Bronchial epithelial cell (primary cell): ENCODE data around the gene DUOX1. TPM values are rescaled to one million over a fixed set of nuclear protein-coding genes. Genes with fewer than 3 reads are reported as not detected.

Experiments used
- DNase-seq: peaks from one replicate; pipeline ENCODE4 v3.0.0-alpha.2; 2010; ENCODE audit warnings: low read depth
- FAIRE-seq: peaks from 2 replicates; lab custom pipeline; 2011; peaks lifted over from hg19 to GRCh38; lab: Jason Lieb, UNC
- H3K27me3 ChIP-seq: 2 replicates; pipeline ENCODE4 v1.5.1; 2011; ENCODE audit warnings: low read length; ENCODE audit not compliant: control insufficient read depth, insufficient read depth
- H3K36me3 ChIP-seq: 2 replicates; pipeline ENCODE4 v1.5.1; 2011; ENCODE audit warnings: low read length; ENCODE audit not compliant: control insufficient read depth, insufficient read depth
- H3K4me3 ChIP-seq: 2 replicates; pipeline ENCODE4 v1.5.1; 2011; ENCODE audit warnings: mild to moderate bottlenecking, low read depth, low read length, control low read depth
- total RNA-seq: library from RNA; depleted of rRNA; stranded (reverse); fragments of >200 nt; gene quantifications from 2 replicates; pipeline ENCODE4 v1.2.1, GENCODE V29; 2014
- TF ChIP-seq, protein P1 (sequence below): IDR thresholded peaks from 2 replicates; pipeline ENCODE4 v1.5.1; 2011; ENCODE audit warnings: mild to moderate bottlenecking, moderate library complexity, low read length, control low read depth, inconsistent platforms; ENCODE audit not compliant: insufficient read depth, severe bottlenecking

Gene DUOX1
- total RNA-seq, 1 donor from 2014 or later: 13.2 TPM

DNA sequence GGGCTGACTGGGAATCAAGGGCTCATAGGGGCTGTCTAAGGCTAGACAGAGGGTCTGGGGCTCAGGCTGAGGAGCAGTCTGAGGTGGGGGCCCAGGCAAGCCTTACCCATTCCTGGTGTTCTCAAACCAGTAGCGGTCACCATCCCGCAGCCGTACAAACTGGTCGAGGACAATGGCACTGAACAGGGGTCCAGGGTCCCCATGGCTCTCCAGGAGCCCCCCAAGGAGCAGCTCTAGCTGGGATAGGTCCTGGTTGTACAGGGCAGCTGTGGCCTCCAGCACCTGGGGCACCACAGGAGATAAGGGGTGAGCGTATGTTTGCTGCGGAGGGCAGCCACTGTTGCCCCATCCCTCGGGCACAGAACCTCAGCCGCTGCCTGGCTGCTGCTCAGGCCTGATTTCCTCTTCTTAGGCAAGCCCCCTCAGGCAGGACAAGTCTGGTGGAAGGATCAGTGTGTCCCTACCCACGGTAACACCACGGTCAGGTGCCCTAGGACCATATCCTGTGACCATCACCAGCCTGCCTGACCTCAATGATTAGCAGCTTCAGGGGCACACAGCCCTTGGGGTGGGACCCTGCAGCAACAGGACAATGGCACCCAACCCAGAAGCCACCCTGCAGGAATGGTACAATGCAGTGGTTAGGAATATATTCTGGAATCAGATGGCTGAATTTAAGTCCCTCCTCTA, 21.7 kb upstream of the DUOX1 start:
- H3K4me3 ChIP-seq: no peak overlapping the region
- H3K36me3 ChIP-seq: no peaks in the 10 kb centered on the region
- no peak for DNase-seq
- H3K27me3 ChIP-seq: peaks cover 26% of the 10 kb centered on the region
- TF ChIP-seq, protein P1, sequence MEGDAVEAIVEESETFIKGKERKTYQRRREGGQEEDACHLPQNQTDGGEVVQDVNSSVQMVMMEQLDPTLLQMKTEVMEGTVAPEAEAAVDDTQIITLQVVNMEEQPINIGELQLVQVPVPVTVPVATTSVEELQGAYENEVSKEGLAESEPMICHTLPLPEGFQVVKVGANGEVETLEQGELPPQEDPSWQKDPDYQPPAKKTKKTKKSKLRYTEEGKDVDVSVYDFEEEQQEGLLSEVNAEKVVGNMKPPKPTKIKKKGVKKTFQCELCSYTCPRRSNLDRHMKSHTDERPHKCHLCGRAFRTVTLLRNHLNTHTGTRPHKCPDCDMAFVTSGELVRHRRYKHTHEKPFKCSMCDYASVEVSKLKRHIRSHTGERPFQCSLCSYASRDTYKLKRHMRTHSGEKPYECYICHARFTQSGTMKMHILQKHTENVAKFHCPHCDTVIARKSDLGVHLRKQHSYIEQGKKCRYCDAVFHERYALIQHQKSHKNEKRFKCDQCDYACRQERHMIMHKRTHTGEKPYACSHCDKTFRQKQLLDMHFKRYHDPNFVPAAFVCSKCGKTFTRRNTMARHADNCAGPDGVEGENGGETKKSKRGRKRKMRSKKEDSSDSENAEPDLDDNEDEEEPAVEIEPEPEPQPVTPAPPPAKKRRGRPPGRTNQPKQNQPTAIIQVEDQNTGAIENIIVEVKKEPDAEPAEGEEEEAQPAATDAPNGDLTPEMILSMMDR: no peak
- peak; percentile 85 for FAIRE-seq

DNA sequence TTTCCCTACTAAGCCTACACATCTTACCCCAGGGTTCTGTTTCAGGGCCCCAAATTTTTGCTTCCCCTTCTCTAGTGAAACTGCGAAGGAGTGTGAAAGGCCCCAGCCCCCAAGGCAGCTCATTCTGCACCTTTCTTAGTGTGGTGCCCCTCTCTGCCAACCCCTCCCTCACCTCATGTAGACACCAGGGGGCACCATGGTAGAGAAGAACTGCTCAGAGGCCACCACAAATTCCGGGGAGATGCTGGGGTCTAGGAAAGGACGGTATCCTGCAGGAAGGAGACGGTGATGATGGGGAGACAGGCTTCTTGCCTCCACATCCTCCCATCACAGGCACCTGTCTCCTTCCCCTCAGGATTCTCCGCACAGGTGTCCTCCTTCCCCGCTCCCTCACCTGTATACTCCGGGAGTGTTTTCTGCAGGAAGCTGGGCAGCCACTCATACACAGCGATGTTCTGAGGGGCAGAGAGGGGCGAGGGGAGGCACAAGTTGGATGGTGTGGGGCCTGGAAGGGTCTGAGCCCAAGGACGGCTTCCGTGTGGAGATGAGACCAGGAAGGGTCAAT, 19.5 kb upstream of the DUOX1 start:
- H3K27me3 ChIP-seq: peaks cover 48% of the 10 kb centered on the region
- DNase-seq (no peak), FAIRE-seq (peak; percentile 76)

DNA sequence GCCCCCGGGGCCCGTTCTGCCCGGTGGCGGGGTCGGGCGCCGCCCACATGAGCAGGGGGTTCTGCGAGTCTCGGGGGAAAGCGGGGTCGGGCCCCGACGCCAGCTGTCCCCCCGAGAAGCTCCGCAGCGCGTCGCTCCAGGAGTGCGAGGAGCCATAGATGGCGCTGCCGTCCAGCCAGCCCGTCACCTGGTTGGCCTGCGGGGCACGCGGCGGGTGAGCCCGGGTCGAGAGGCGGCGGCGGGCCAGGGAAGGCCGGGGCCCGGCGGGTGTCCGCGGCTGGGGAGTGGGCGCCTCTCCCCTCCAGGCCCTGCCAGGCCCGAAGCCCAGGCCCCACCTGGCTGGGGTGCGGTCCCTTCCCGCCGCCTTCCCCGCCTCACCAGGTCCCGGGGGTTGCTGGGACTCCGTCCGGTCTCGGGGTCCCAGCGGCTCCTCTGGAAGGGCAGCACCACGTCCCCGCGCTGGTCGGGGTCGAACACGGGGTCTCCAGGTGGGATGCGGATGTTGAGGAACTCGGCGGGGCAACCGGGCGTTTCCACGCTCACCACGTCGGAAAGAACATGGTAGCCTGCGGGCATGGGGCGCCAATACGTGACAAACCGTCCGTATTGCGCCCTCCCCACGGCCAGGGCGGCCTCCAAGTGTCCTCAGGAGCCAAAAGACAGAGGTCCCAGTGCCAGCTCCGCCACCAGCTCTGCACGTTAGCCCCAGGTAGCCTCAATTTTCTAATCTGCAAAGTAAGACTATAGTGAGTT, 18.2 kb upstream of the DUOX1 start:
- no peak overlapping the region for H3K4me3 ChIP-seq
- H3K27me3 ChIP-seq: peaks cover 60% of the 10 kb centered on the region
- FAIRE-seq (no peak), DNase-seq (no peak)
- TF ChIP-seq, protein P1: peak; percentile 15
- H3K36me3 ChIP-seq: no peaks in the 10 kb centered on the region

More for the DNA sequence above, 19.5 kb upstream of the DUOX1 start:
- Histone ChIP-seq H3K36me3 (no peaks in the 10 kb centered on the region), H3K4me3 (no peak overlapping the region)
- TF ChIP-seq, protein P1: no peak

DNA sequence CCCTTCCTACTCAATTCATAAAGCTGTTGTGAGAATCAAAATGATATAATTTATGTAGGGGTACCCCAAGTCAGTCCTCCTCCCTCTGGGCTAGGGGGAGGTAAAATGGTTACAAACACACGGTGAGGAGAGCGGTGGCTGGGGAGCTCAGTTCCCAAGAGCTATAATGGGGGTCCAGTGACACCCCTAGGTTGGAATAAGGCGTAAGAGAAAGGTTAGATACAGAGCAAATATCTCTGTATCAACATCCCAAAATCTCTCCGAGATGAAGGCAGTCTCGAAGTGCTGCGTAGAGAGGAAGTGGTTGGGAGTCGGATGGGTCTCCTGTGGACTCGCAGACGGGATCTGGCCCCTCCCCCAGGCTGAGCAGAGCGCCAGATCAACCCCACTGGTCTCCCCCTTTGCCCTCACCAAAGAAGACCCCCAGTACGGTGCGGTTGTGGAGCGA, 17.6 kb upstream of the DUOX1 start:
- no peaks in the 10 kb centered on the region for H3K36me3 ChIP-seq
- DNase-seq: no peak
- no peak for FAIRE-seq
- peaks cover 64% of the 10 kb centered on the region for H3K27me3 ChIP-seq
- TF ChIP-seq, protein P1: no peak
- peak overlapping the region; percentile 4 for H3K4me3 ChIP-seq

DNA sequence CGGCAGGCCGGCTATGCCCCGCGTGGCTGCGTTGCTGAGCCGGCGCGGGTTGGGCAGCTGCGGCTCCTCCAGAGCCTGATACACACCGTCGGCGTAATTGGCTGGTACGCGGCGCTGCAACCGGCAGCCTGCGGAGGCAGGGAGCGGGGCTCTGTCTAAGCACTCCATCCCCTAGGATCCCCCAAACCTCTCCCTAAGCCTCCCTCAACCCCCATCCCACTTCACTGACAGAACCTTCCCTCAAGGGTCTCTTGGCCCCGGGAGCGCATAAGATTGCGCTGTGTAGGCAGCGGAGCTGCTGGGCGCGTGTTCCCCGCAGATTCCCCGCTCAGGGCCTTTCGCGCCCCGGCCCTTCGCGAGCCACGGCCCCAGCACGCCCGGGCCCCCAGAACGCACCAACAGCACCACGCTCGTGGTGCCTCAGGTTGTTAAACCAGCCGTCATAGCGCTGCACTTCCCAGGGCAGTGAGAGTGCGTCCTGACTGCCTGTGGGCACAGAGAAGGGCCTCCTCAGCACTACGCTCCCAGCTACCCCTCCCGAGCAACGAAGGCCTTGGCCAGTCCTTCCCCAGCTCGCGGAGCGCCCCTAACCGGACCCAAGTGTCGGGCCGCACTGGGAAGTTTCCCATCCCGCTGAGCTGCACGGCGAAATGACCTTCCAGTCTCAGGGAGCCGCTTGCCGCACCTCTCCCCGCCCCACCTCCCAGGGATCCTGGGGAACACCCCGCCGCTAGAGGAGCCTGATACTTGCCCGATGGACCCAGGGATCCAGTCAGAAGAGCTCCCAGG, 17.0 kb upstream of the DUOX1 start:
- peaks cover 64% of the 10 kb centered on the region for H3K27me3 ChIP-seq
- H3K36me3 ChIP-seq: no peaks in the 10 kb centered on the region
- TF ChIP-seq, protein P1: no peak
- DNase-seq (no peak), FAIRE-seq (no peak)
- peak overlapping the region; percentile 4 for H3K4me3 ChIP-seq
